Measurements from ENCODE around the gene APC2. TPM values are rescaled to one million over a fixed set of nuclear protein-coding genes. Genes with fewer than 3 reads are reported as not detected.

The APC2 gene
- total and polyA plus RNA-seq, 8 donors = 0.10 to 3.5 (median 0.58) TPM; not detected in 1

GRCh38 chr19:1459479-1459878 lies 9.6 kb downstream of the APC2 start:
- intact Hi-C loops (cut with DNase I; ENCODE audit: low total_unique reads) = no loop called here
- H3K4me1 ChIP-seq = peaks cover 6 to 31% (median 28%) of the 10 kb centered on the region in 4 donors
- no peak overlapping the region for H3K4me3 ChIP-seq
- no peak overlapping the region for H3K27ac ChIP-seq
- no peaks in the 10 kb centered on the region for H3K9me3 ChIP-seq
- no peak for TF ChIP-seq POLR2AphosphoS5 (IDR thresholded peaks at IDR 0.05)
- TF ChIP-seq CTCF (IDR thresholded peaks at IDR 0.05) = no peak
- no peak for TF ChIP-seq EP300 (IDR thresholded peaks at IDR 0.05)
- no peak for TF ChIP-seq POLR2A (IDR thresholded peaks at IDR 0.05)
- DNase-seq = no peak
- peaks cover 9 to 69% (median 39%) of the 10 kb centered on the region in 3 donors for H3K27me3 ChIP-seq
- H3K36me3 ChIP-seq = peaks cover 7 to 18% (median 15%) of the 10 kb centered on the region in 4 donors
- WGBS, 5 donors = 73 to 87% (median 80%) methylated on average over 9 of the region's 9 CpGs

- no peak overlapping the region for H3K4me3 ChIP-seq
- DNase-seq = no peak
- no peak overlapping the region for H3K27ac ChIP-seq
- 90 to 95% (median 91%) methylated on average over 26 to 36 of the region's 36 CpGs for WGBS, 5 donors
- intact Hi-C loops (cut with DNase I; ENCODE audit: low total_unique reads) = no loop called here
- peaks cover 3 to 26% (median 24%) of the 10 kb centered on the region in 4 donors for H3K4me1 ChIP-seq
- no peaks in the 10 kb centered on the region for H3K9me3 ChIP-seq
- peaks cover 7 to 18% (median 15%) of the 10 kb centered on the region in 4 donors for H3K36me3 ChIP-seq
- peaks cover 9 to 69% (median 34%) of the 10 kb centered on the region in 3 donors for H3K27me3 ChIP-seq
- TF ChIP-seq EP300 (IDR thresholded peaks at IDR 0.05) = no peak
- no peak for TF ChIP-seq CTCF (IDR thresholded peaks at IDR 0.05)
- no peak for TF ChIP-seq POLR2A (IDR thresholded peaks at IDR 0.05)
- TF ChIP-seq POLR2AphosphoS5 (IDR thresholded peaks at IDR 0.05) = no peak
These were observed 10.4 kb downstream of the APC2 start for GRCh38 chr19:1460033-1460995.

GRCh38 chr19:1461862-1462261 lies 11.9 kb downstream of the APC2 start:
- TF ChIP-seq CTCF (IDR thresholded peaks at IDR 0.05) (no peak), POLR2A (IDR thresholded peaks at IDR 0.05) (no peak), POLR2AphosphoS5 (IDR thresholded peaks at IDR 0.05) (no peak), EP300 (IDR thresholded peaks at IDR 0.05) (no peak)
- Histone ChIP-seq H3K27ac (no peak overlapping the region), H3K4me3 (no peak overlapping the region), H3K9me3 (no peaks in the 10 kb centered on the region), H3K4me1 (peaks cover 7 to 26% (median 23%) of the 10 kb centered on the region in 4 donors), H3K36me3 (peaks cover 7 to 18% (median 15%) of the 10 kb centered on the region in 4 donors), H3K27me3 (peaks cover 2 to 69% (median 34%) of the 10 kb centered on the region in 3 donors)
- intact Hi-C loops (cut with DNase I; ENCODE audit: low total_unique reads) = no loop called here
- DNase-seq = no peak
- 91 to 94% (median 92%) methylated on average over 9 to 24 of the region's 24 CpGs for WGBS, 5 donors

- intact Hi-C loops (cut with DNase I; ENCODE audit: low total_unique reads) = no loop called here
- 25 to 63% (median 28%) methylated on average over 34 to 83 of the region's 83 CpGs for WGBS, 5 donors
- no peak overlapping the region for H3K27ac ChIP-seq
- H3K27me3 ChIP-seq = peaks cover 27 to 69% (median 52%) of the 10 kb centered on the region in 3 donors
- H3K9me3 ChIP-seq = no peaks in the 10 kb centered on the region
- peak overlapping the region in 2 of 4 donors; percentile 3 to 31 for H3K4me3 ChIP-seq
- peaks cover 4 to 11% (median 10%) of the 10 kb centered on the region in 4 donors for H3K36me3 ChIP-seq
- TF ChIP-seq CTCF (IDR thresholded peaks at IDR 0.05) (peak in 4 of 7 experiments; percentile 22 to 38 (median 28)), POLR2A (IDR thresholded peaks at IDR 0.05) (no peak)
- H3K4me1 ChIP-seq = peaks cover 43 to 53% (median 51%) of the 10 kb centered on the region in 4 donors
- peak; percentile 50 to 81 for DNase-seq
These were observed 15.5 kb downstream of the APC2 start for GRCh38 chr19:1465191-1466016.
